ENCODE data around the gene NWD2. TPM values are rescaled to one million over a fixed set of nuclear protein-coding genes. Genes with fewer than 3 reads are reported as not detected.

Gene NWD2
- total RNA-seq, 1 experiment from 2014 or later = not detected

GRCh38 chr4:37450911-37451310 is 206.4 kb downstream of the NWD2 start:
- Histone ChIP-seq H4K20me1 (ENCODE audit: insufficient read depth) (no peaks in the 10 kb centered on the region), H3K4me3 (replicated peaks in 1 of 2; ENCODE audit: low read depth in 1 of 2, low read length in 2 of 2) (no peak overlapping the region), H3K4me2 (ENCODE audit: low read length) (no peak overlapping the region), H3K9ac (ENCODE audit: low read length) (no peak overlapping the region), H3K36me3 (ENCODE audit: control insufficient read depth in 1 of 2, insufficient read depth in 2 of 2, low read length in 2 of 2) (no peaks in the 10 kb centered on the region), H3K79me2 (ENCODE audit: insufficient read depth, low read length) (no peaks in the 10 kb centered on the region), H3K4me1 (ENCODE audit: control insufficient read depth in 1 of 2, insufficient read depth in 2 of 2, low read length in 2 of 2) (no peaks in the 10 kb centered on the region), H3K27ac (ENCODE audit: low read depth, low read length) (no peak overlapping the region), H2AFZ (ENCODE audit: low read depth, low read length, poor library complexity, severe bottlenecking) (no peak overlapping the region), H3K27me3 (ENCODE audit: insufficient read depth, low read length) (no peaks in the 10 kb centered on the region), H3K9me2 (ENCODE audit: insufficient read depth) (no peaks in the 10 kb centered on the region), H3K9me3 (ENCODE audit: control insufficient read depth in 1 of 2, insufficient read depth in 1 of 2, low read depth in 1 of 2, low read length in 2 of 2) (no peaks in the 10 kb centered on the region)
- ChIA-PET RAD21 (ENCODE audit: low non-redundant PET in 1 of 2, low total read pairs in 2 of 2, uncharacterized antibody in 2 of 2, unreplicated experiment in 2 of 2) (no interaction called here), CTCF (interaction anchor here (1.1 kb wide), 2 partner anchors 16 to 116 kb away, joined by 3 read pairs; no protein-coding TSS in a partner anchor), POLR2A (interaction anchor here (1.1 kb wide), 1 partner anchor 9 kb away, joined by 4 read pairs; no protein-coding TSS in a partner anchor)
- DNase-seq (ENCODE audit: low read depth, low spot score) (no peak), ATAC-seq (no peak)
- BruUV-seq (replicated peaks) = no TSS peak
- TF ChIP-seq EZH2 (IDR thresholded peaks at IDR 0.05) = no peak
- no peak for TF ChIP-seq MAX (IDR thresholded peaks at IDR 0.05)
- no peak for TF ChIP-seq CTCF (IDR thresholded peaks at IDR 0.05 in 2 of 3, conservative IDR thresholded peaks at IDR 0.05 in 1 of 3; ENCODE audit: borderline replicate concordance in 1 of 3, insufficient read depth in 1 of 3, low read depth in 2 of 3, low read length in 2 of 3)
- no peak for TF ChIP-seq TCF7L2 (IDR thresholded peaks at IDR 0.05; ENCODE audit: borderline replicate concordance, extremely low read depth, insufficient read depth, insufficient read length)
- TF ChIP-seq POLR2AphosphoS5 (IDR thresholded peaks at IDR 0.05; ENCODE audit: low read depth, low read length) = no peak
- no peak for TF ChIP-seq CEBPB (IDR thresholded peaks at IDR 0.05; ENCODE audit: low read depth)
- TF ChIP-seq FOSL1 (IDR thresholded peaks at IDR 0.05; ENCODE audit: low read depth) = no peak
- no peak for TF ChIP-seq ELF1 (IDR thresholded peaks at IDR 0.05; ENCODE audit: borderline replicate concordance, low read depth)
- no peak for TF ChIP-seq ZBTB33 (IDR thresholded peaks at IDR 0.05; ENCODE audit: extremely low read depth, insufficient replicate concordance, low read length)
- no peak for TF ChIP-seq YY1 (IDR thresholded peaks at IDR 0.05; ENCODE audit: extremely low read depth, insufficient replicate concordance, low read depth, low read length)
- TF ChIP-seq SRF (IDR thresholded peaks at IDR 0.05; ENCODE audit: low read depth) = no peak
- no peak for TF ChIP-seq EZH2phosphoT487 (IDR thresholded peaks at IDR 0.05; ENCODE audit: borderline replicate concordance)
- no peak for TF ChIP-seq CBX3 (IDR thresholded peaks at IDR 0.05; ENCODE audit: low read depth)
- no peak for TF ChIP-seq RAD21 (IDR thresholded peaks at IDR 0.05; ENCODE audit: low read depth)
- no peak for TF ChIP-seq EGR1 (IDR thresholded peaks at IDR 0.05; ENCODE audit: low read depth)
- no peak for TF ChIP-seq ZFX (IDR thresholded peaks at IDR 0.05)
- no peak for TF ChIP-seq ATF3 (IDR thresholded peaks at IDR 0.05)
- no peak for TF ChIP-seq SP1 (IDR thresholded peaks at IDR 0.05; ENCODE audit: low read depth)
- TF ChIP-seq JUND (IDR thresholded peaks at IDR 0.05) = no peak
- intact Hi-C loops (cut with micrococcal nuclease) = loop anchor here (5.0 kb wide), 1 partner anchor 586 kb away; no protein-coding TSS in a partner anchor

All from HCT116 (cell line).